GM10847 (cell line): Measurements from ENCODE around the gene KCNH5.

Source experiments
- POLR2A ChIP-seq: IDR thresholded peaks from 2 replicates; pipeline ENCODE4 v1.6.1; 2011; ENCODE audit not compliant: insufficient read length; ENCODE audit errors: extremely low read depth

The KCNH5 gene

GRCh38 chr14:63045234-63045611 is at the start of gene KCNH5:
TSS of gene KCNH5 (minus strand) at chr14:63045458. CDS start at chr14:63045186, 272 bp downstream.
- no peak for TF ChIP-seq POLR2A

- TF ChIP-seq POLR2A: no peak
These were observed 46.2 kb upstream of the KCNH5 start for GRCh38 chr14:63091394-63091996.

GRCh38 chr14:63088865-63089264 is 43.6 kb upstream of the KCNH5 start:
- TF ChIP-seq POLR2A: no peak

GRCh38 chr14:63078569-63078968 is 33.3 kb upstream of the KCNH5 start:
- TF ChIP-seq POLR2A: no peak

- TF ChIP-seq POLR2A: no peak
These were observed 31.2 kb upstream of the KCNH5 start for GRCh38 chr14:63076488-63076887.

GRCh38 chr14:63055631-63056030 is 10.4 kb upstream of the KCNH5 start:
- TF ChIP-seq POLR2A: no peak

GRCh38 chr14:63051992-63052391 is 6.7 kb upstream of the KCNH5 start:
- TF ChIP-seq POLR2A: no peak

GRCh38 chr14:63051301-63051700 is 6.0 kb upstream of the KCNH5 start:
- no peak for TF ChIP-seq POLR2A

GRCh38 chr14:63050694-63051093 is 5.4 kb upstream of the KCNH5 start:
- no peak for TF ChIP-seq POLR2A

GRCh38 chr14:63046339-63047268 is 1.3 kb upstream of the KCNH5 start:
- TF ChIP-seq POLR2A: no peak

- TF ChIP-seq POLR2A: no peak
These were observed 508 bp upstream of the KCNH5 start for GRCh38 chr14:63045612-63046320.

- TF ChIP-seq POLR2A: no peak
These were observed 5.4 kb downstream of the KCNH5 start for GRCh38 chr14:63039866-63040265.

GRCh38 chr14:63032641-63033040 is 12.6 kb downstream of the KCNH5 start:
- TF ChIP-seq POLR2A: no peak

- no peak for TF ChIP-seq POLR2A
These were observed 13.2 kb downstream of the KCNH5 start for GRCh38 chr14:63032076-63032475.

- TF ChIP-seq POLR2A: no peak
These were observed 15.1 kb downstream of the KCNH5 start for GRCh38 chr14:63030113-63030512.

- no peak for TF ChIP-seq POLR2A
These were observed 17.5 kb downstream of the KCNH5 start for GRCh38 chr14:63027719-63028118.
